T-helper 22 cell (primary cell): ENCODE results near the gene IL11.
"Not testable (repeated sequence)": the region's sequence is repeated elsewhere in the genome, so short reads cannot be mapped to it uniquely, and the experiment has no call there.

ENCODE experiments used
- DNase-seq: peaks from one replicate; pipeline ENCODE4 v3.0.0-alpha.2; 2020; ENCODE audit warnings: low read depth

Gene IL11

DNA sequence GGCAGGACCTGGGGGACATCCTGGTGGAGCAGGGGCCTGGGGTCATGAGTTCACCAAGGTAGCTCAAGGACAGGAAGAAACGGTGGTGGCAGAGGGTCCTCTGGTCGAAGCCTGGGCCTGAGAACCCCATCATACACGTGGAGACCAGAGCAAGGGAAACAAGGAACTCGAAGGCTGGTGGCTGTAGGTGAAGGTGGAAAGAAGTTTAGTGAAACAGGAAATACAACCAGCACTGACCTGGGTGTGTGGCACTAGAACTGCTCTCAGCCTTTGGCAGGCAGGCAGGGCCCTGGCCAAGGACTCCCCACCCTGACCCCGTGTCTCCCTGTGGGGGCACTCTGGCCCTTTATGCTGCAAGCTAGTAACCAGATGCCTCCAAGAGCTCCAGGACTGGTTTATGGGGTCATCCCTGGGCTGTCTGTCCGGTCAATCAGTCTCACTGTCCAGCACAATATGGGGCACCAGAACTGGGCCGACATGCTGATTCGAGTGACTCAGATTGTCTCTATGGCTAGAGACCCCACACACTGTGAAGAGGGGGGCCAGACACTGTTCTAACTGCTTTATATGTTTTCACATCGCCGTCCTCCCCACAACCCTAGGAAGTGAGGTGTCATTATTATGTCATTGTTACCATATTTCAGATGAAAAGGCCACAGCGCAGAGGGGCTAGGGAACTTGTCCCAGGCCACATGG, 19.5 kb downstream of the IL11 start:
- DNase-seq = no peak

DNA sequence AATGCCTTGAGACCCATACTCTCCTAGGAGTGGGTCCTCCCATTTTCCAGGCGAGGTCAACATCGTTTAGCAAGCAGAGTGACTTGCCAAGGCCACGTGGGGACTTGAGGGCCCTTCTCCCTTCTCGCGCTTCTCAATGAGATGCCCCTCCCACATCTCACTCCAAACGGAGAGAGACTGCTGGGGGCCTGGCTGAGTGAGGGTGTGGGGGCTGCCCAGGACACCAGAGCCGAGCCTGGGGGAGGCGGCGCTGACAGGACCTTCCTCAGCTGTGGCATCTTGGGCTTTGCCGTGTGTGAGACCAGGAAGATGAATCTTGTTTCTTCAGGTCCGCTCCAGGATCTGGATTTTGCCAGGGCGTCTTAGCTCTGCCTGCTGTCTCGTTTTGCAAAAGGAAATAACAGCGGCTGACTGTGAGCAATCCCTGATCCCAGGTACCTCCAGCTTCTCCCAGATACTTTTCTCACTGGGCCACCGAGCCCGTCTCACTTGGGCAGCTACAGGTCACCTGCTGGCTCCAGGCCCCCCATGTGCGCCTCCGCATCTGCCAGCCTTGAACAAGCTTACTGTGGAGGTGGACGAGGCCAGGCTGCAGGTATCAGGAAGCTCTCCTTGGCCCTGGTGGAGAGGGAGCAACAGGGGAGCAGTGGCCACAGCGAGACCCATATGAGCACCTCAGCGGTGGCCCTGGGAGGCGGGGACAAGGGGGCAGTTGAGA, 21.8 kb downstream of the IL11 start:
- no peak for DNase-seq

DNA sequence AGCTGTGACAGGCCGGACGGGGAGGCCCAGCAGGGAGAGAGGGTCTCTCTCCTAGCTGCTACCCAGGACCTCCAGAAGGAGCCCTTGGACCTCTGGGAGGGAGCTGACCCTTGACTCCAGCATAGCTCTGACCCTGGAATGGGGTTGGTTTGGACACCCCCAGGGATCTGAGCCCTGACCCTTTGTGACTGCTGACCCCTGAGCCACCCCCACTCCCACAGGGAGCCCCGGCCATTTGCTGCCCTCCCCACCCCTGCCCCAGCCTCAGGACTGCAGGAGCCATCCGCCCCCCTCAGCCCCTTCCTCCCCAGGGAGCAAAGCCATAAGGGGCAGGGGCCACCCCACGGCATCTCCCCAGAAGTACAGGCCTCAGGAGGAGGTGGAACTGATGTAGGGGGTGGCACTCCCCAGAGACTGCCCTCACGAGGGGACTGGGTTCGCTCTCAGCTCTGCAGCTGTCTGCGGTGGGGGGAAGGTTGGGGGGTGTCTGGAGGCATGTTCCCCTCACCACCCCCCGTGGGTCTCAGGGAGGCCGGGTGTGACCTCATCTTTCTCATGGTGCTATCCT, 22.7 kb downstream of the IL11 start:
- no peak for DNase-seq

DNA sequence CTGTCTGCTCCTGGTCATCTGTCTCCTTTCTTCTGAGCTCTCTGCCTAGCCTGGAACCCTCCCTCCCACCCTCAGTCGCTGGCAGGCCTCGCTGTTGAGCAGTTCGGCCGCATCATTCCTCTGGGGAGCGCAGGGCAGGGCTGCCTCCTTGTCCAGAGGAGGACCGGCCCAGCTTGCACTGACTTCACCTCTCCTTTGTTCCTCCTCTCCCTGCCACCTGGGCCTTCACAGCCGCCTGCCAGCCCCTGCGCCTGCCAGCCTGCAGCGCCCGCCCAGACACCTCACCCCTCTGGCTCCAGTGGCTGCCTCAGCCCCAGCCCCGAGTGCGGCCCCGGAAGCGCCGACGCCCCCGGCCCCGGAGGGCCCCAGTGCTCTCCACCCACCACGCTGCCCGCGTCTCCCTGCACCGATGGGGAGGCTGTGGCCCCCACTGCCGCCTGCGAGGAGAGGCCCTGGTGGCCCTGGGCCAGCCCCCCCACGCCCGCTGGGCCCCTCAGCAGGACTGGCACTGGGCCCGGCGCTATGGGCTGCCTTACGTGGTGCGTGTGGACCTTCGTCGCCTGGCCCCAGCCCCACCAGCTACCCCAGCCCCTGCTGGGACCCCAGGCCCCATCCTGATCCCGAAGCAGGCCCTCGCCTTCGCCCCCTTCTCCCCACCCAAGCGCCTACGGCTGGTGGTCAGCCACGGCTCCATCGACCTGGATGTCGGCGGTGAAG, 23.4 kb downstream of the IL11 start:
- no peak for DNase-seq

DNA sequence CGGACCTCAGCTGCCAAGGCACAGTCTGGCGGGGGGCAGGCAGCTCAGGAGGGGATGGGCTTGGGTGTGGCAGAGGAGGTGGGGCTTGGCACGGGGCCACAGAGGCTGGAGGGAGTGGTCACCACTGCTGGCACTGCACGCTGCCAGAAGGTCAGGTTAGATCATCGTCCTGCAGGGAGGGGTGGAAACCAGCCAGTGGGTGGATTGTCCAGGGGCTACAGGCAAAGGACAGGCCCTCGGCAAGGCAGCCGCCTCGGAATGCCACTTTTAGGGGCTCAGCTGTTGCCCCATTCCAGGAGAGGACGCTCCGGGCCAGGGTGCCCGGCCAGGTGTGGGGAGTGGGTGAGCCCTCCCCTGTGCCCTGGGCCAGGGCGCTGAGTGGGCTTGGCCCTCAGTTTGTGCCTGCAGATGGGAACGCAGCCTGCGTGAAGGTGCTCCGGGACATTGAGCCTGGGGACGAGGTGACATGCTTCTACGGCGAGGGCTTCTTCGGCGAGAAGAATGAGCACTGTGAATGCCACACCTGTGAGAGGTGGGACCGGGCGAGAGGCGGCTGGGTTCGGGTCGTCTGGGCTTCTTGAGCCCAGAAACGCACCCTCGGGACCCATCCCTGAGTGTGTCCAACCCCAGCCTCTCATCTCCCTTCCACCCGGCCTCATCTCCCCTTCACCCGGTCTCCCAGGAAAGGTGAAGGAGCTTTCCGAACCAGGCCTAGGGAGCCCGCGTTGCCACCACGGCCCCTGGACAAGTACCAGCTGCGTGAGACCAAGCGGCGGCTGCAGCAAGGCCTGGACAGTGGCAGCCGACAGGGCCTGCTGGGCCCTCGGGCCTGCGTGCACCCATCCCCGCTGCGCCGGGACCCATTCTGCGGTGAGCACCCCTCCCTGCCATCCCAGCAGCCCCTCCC, 24.2 kb downstream of the IL11 start:
- DNase-seq = no peak

DNA sequence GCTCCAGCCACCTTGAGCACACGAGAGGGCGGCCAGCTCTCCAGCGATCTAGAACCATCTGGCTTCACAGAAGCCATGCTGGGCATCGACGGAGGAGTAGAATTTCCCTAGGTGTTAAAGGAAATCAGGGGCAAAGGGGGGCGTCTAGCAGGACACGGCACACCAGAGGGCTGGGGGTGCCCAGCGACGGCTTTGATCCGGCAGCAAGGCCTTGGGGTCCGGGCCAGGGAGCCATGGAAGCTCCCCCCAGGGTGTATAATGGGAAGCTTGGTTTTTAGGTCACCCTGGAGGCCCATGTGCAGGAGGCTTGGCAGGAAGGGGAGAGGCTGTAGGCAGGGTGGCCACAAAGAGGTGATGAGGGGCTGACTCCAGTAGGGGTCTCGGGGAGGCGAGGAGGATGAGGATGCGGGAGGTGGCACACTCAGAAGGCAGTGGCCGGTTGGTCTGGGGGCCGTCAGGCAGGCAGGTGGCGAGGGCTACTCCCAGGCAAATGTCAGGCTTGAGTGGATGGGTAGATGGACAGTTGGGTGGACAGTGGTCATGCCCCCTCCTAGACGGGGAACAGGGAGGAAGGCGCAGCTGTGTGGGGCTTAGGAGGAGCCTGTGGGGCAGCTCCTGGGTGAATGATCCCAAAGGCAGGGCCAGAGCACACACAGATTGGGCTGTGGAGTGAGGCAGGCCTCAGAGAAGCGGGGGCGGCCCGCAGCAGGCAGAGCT, 25.0 kb downstream of the IL11 start:
- no peak for DNase-seq

DNA sequence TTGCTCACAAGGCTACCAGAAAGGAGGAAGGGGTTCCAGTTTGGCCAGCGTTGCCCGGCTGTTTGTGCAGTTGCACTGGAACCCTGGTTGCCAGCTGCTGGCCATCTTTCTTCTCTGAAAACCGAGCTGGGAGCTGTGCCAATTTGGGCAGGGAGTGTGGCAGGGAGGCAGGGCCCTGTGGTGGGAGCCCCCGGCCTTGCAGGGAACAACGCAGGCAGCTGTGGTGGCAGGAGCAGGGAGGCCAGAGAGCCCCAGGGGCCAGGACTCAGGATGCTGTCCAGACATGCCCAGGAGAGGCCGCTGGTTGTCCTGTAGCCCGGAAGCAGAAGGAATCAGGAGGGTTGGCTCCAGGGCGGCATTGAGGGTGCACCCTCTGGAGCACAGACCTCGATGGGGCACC, 25.8 kb downstream of the IL11 start:
- no peak for DNase-seq

DNA sequence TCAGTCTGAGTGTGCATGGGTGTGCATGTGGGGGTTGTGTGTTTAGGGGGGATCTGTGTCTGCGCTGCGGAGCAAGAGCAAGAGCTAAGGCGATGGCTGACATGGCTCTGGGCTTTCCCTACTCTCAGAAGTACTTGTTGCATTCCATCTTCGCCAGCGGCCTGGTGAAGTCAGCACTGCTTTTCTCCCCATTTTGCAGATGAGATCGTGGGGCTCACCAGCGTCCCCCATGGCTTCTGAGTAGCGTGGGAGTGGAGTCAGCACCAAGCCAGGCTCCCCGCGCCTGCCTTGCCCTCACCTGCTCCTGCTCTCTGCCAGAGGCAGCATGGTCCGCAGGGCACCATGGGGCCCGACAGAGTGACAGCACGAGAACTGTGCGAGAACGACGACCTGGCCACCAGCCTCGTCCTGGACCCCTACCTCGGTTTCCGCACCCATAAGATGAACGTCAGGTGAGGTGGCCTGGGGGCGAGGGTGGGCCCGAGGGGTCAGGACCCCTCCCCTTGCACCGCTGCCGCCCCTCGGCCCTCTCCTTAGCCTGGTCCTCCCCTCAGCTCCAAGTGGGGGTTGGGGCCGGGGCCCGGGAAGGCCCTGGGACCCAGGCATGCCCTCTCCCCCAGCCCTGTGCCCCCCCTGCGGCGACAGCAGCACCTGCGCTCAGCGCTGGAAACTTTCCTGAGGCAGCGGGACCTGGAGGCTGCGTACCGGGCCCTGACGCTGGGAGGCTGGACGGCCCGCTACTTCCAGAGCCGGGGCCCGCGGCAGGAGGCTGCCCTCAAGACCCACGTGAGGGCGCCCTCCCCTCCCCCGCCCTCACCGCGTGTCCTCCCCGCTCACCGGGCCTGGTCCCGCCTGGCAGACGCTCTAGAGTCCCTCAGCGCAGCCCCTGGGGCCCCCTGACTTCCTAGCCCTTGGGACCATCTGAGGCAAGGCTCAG, 28.4 kb downstream of the IL11 start:
- DNase-seq = no peak

DNA sequence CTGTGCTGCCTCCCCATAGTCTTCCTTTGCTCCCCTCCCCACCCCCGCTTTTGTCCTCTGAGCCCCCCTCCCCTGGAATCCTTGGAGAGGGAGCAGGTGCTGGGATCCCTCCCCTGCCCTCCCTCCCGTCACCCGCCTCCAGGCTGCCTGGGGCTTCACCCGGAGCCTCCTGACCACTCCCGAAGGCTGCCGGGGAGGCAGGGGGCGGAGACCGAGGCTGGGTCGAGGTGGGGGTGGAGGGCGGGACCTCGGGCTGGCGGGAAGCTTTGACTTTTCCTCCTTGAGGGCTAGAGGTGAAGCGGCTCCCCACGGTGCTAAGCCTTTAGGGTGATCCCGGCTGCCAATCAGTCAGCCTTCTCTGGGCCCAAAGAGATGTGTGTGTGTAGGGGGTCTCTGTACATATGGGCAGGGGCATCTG, 29.1 kb downstream of the IL11 start:
- peak; percentile 40 for DNase-seq

DNA sequence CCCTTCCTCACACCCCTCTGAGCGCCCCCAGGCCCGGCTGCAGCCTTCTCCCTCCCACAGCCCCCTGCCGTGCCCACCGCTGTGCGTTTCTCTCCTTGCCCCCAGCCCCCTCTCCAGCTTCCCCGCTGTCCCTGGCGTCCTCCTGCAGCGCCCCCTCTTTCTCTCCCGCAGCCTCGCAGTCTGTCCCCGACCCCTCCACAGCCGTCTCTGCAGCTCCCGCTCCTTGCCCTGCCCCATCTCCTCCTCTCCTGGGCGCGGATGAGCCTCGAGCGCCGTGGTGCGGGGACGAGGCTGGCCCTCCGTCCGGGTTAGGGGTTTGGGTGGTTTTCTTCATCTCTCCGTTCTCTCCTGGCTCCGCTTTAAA, 29.5 kb downstream of the IL11 start:
- DNase-seq = no peak

DNA sequence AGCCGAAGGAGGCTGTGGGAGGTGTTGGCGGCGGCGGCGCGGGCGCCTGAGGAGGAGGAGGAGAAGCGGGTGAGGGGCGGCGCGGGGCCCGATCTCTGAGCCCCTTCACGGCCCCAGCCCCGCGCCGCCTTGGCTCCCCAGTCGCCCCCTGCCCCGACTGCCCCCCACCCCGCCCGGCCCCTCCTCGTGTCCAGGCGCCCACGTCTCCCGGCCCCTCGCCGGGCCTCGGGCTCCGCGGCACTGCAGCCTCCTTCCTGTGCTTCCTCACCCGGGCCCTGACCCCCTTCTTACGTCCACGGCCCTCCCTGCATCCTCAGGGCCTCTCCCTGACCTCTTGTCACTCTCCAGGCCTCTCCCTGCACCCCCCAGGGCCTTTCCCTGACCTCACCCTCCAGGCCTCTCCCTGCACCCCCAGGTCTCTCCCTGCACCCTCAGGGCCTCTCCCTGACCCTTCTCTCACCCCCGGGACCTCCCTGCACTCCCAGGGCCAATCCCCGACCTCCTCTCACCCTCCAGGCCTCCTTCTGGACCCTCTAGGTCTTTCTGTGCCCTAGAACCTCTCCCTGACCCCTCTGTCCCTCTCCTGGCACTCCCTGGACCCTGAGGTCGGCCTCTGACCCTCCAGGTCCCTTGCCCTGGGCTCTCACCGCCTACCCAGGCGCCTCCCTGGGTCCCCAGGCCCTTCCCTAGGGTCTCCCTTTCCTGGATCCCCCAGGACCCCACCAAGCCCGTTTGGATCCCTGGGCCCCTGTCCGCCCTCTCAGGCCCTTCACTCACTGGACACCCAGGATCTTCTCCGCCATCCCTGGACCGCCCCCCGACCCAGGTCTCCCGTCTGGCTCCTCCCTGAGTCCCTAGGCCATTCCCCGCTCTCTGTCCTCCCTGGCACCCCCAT, 30.1 kb downstream of the IL11 start:
- no peak for DNase-seq

DNA sequence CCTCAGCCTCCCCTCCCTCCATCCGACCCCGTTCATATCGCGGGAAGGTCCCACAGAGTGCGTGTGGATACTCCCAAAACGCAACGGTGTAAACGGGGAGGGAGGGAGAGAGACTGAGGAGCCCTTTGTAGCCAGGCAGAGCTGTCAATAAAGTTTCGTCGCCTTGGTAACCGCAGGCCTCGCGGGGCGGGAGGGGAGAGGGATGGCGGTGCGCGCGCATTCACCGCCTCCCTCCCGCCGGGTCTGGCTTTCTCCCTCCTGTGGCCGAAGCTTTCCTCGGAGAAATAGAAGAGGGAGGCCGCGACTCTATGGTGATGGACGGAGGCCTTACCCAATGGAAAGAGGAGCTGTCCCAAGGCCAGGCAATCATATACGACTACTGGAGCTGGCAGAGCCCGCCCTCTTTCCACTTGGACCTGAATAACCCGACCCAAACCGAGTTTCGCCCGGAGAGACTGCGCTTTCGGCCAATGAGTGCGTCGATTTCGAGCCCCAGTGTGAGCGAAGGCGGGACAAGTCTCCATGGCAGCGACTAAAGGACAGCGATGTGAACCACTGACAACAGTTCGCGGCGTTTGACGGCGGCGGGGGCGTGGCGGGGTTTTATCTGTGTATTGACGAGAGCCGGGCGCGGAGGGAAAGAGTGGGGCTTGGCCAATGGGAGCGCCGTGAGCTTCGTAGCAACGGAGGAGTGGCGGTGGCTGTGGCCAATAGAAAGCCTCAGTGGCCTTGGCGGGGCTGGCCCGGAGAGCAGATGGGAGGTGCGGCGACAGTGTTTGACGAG, 31.0 kb downstream of the IL11 start, which contains the start of gene KMT5C:
Gene KMT5C, plus strand, starts transcription at position 772 of the 784 bp plus-strand sequence. CDS start 2,061 bp downstream, outside the sequence.
- peak; percentile 100 for DNase-seq

DNA sequence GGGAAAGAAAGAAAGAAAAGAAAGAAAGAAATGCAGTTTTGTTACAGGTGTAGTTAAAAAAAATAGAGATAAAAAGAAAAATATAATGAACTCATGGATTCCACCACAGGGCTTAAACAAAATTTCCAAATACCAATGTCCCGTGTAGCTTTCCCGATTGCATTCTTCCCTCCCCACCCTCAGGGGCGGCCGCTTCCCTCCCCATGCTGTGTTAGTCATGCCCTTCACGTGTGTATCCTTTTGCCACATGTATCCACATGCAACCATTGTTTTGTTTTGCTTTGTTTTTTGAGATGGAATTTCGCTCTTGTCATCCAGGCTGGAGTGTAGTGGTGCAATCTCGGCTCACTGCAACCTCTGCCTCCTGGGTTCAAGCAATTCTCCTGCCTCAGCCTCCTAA, 34.2 kb downstream of the IL11 start:
- no peak for DNase-seq

DNA sequence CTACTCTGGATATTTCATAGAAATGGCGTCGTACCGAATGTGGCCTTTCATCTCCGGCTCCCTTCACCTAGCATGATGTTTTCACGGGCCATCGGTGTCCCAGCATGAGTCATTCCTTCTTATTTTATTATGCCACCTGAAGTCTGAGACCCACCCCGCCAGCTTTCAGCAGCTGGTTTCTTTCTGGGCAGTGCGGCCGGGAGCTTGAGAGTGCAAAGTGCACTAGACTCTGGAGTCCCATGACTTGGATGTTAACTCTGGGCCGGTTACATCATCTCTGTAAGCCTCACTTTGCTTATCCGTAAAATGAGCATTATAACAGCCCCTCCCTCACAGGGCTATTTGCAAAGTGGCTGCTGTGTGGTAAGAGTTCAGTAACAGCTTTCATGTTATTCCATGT, 36.4 kb downstream of the IL11 start:
- no peak for DNase-seq

DNA sequence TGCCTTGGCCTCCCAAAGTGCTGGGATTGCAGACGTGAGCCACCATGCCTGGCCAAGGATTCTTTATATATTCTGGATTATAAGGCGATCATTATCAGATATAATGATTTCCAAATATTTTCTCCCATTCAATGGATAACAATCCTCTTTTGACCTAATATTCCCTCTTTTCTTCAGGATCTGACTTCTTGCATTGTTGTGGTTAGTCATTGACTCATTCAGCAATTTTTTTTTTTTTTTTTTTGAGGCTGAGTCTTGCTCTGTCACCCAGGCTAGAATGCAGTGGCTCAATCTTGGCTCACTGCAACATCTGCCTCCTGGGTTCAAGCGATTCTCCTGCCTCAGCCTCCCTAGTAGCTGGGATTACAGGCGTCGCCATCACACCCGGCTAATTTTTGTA, 40.5 kb downstream of the IL11 start:
- DNase-seq = not testable (repeated sequence)

DNA sequence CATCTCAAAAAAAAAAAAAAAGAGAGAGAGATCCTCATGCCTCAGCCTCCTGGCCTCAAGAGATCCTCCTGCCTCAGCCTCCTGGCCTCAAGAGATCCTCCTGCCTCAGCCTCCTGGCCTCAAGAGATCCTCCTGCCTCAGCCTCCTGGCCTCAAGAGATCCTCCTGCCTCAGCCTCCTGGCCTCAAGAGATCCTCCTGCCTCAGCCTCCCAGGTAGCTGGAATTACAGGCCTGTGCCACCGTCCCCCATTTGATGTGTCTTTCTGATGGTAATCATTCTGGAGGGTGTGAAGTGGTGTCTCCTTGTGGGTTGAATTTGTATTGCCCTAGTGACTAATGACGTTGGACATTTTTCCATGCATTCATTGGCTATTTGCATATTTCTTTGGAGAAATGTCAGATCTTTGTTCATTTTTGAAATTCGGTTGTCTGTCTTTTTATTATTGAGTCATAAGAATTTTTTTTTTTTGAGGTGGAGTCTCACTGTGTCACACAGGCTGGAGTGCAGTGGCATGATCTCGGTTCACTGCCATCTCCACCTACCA, 41.4 kb downstream of the IL11 start:
- DNase-seq = not testable (repeated sequence)

DNA sequence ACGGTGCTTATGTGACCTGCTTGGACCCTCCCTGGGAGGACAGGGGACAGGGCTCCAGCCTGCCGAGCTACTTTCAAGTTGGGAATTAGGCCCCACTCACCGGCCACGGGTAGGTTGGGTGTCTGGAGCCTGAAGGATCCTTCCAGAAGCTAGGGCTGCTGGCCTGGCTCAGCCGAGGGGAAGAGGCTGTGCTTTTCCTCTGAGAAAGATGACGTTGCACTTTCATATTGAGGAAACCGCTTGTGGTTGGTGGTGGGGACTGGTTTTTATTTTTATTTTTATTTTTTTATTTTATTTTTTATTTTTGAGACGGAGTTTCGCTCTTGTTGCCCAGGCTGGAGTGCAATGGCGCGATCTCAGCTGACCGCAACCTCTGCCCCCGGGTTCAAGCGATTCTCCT, 45.1 kb downstream of the IL11 start, which contains the start of gene TMEM150B:
Gene TMEM150B, minus strand, starts transcription at position 170 of the 400 bp plus-strand sequence. CDS start 4,305 bp downstream, outside the sequence.
- DNase-seq = no peak

DNA sequence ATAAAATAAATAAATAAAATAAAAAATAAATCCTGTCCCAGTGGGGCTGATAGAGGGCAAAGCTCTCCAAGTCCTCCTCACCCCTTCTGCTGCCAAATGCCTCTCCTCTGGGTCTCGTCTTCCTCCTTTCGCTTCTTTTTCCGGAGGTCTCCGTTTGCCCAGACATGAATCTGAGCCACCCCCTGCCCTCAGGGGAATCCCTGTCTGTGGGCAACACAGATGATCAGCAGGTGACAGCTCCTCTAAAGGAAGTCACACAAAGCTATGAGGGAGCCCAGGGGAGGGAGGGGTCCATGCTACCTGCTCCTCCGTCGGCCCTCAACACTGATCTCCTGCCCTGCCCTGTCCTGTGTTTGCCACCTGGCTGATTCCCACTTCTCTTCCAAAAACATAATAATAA, 45.6 kb downstream of the IL11 start:
- DNase-seq = no peak
